H4 (cell line): ENCODE measurements around the gene CHAT. TPM values are rescaled to one million over a fixed set of nuclear protein-coding genes. Genes with fewer than 3 reads are reported as not detected.

Experiments
- DNase-seq: peaks from one replicate; pipeline ENCODE4 v3.0.0-alpha.2; 2015; ENCODE audit warnings: low spot score
- total RNA-seq: library from RNA; depleted of rRNA; stranded (reverse); fragments of >200 nt; shearing (Covaris generic); gene quantifications from 2 replicates; pipeline ENCODE4 v1.2.3, GENCODE V29; 2014

CHAT gene
- total RNA-seq, 1 experiment from 2014 or later: not detected

- no peak for DNase-seq
Observed at GRCh38 chr10:49597426-49598163, 16.2 kb upstream of the CHAT start.

DNA sequence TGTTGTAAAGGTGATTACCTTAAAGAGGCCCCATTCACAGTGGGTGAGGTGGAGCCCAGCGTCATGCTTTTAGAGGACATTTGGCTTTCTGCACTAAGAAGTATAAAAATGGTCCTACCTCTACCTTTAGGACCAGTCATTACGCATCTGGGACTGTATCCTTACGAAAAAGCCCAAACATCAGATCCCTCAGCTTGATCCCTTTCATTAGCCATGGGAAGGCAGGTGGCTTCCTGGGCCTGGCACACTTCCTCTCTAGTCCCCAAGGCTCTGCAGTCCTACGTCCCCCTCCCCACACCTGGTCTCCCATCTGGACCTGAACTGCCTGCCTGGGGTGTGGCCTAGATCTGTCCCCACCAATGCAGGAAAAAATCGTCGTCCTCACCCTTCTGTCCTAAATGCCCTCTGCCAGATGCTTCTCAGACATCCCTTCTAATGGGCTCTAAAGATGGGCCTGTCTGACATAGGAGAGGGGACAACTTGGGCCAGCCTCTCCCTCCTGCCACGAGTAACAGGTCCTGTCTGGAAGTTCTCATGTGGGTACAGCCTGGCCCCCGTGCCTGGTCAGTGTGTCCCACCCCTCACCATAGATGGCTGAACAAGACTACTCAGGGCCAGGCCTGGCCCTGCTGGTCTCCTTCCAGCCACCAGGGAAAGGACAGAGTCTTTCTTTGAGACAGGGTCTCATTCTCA, 15.5 kb upstream of the CHAT start:
- no peak for DNase-seq

- no peak for DNase-seq
Observed at GRCh38 chr10:49598986-49599385, 14.9 kb upstream of the CHAT start.

GRCh38 chr10:49599546-49599945, 14.3 kb upstream of the CHAT start:
- DNase-seq: no peak

GRCh38 chr10:49600046-49600445, 13.8 kb upstream of the CHAT start:
- DNase-seq: no peak

- no peak for DNase-seq
Observed at GRCh38 chr10:49600781-49601400, 12.9 kb upstream of the CHAT start.

GRCh38 chr10:49601857-49602256, 12.0 kb upstream of the CHAT start:
- DNase-seq: no peak

DNA sequence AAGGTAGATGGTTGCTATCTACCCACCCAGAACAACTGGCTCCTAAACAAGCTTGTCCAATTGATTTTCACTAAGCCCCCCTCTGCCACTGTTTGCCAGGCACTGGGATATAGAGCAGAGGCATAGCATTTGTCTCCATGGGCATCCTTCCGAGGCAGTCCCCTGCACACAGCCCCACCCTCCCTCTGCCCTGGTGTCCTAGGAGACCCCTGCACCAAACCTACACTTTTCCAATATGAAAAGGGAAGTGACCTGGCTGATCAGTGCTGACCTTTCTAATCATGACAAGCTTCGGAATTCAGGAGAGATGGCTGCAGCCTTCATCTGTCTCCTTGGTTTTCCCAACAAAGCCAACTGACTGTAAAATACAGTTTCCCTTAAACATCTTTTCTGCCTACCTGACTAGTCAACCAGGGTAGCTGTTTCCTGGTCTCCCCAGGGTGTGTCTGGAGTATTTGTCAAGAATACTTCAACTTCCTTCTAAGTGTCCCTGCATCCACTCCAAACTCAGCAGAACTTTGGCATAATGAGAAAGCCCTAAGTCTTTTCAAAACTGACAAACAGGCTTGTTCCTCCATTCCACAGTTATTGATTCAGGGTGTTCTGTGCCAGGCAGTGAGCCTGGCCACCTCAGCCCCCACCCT, 11.3 kb upstream of the CHAT start:
- no peak for DNase-seq

DNA sequence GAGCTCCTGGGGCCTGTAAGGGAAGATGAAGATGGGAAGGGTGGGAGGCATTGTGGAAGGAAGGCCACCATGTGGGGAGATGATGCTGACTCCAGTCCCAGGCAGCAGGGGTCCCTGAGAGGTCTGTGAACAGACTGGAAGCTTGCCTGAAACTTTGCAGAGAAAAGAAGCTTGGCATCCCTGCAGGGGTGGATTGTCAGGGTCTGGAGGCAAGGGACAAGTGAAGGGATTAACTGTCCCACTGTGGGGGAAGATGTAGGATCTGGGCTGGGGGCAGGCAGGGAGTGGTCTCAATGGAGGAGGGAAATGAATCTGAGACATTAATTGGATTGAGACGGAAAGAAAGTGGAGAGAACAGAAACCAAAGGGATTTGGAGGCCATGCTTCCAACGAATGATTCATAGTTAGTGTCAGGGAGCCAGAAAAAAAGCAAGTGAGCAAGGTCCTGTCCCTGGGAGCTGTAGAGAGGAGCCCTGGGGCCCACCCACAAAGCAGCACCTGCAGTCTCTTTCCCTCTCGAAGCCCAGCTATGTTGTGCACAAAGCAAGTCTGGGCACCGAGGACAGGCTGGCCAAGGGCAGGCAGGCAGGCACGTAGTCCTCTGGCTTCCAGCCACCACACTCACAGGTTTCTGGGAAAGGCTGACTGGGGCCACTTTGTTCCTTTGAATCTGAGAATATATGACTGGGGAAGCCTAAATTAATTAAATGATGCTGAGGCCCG, 8.5 kb upstream of the CHAT start:
- no peak for DNase-seq

DNA sequence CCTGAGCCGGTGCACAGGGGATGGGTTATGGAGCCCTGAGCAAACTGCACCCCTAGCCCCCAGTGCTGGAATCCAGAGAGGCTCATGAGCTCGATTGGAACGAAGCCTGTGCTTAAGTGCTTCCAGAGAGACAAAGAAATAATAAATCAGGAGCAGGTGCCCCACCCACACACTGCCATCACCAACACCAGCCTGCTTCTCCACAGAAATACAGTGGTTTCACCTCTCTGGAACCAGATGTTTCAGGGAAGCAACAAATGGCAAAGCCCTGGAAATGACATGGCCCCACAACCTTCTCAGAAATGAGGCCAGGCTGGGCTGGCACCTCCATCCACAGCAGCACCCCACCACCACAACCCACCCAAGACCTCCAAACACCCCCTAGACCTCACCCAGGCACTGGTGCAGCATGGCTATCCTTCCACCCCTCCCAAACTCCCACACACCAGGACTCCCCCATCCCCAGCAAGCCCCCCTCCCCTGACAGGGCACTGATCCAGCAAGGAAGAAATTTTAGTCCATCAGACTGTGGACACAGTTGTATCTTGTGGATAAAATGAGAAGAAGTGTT, 7.8 kb upstream of the CHAT start:
- no peak for DNase-seq

DNA sequence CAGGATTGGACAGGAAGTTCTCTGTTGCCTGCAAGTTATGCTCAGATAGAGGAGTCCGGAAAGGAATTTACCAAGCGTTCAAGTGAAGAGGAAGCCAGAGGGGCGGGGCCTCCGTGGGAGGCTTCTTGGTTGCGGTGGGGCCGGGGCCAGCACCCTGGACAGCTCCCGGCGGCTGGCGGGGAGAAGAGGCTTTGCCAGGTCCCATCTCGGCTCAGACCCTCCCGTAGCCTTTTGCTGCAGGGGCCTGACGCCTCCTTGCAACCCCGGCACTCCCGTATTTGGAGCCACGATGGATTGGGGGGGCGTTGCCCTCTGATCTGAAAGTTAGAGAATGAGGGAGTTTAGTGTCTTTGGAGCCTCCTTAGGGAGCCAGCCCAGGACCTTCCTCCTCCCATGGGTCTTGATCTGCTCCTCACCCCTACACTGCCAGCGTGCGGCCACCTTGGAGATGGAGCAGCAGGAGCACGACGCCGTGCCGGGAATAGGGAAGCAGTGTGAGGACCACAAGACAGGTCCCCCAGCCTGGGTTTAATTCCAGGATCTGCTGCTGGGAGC, 6.8 kb upstream of the CHAT start:
- peak; percentile 34 for DNase-seq

- DNase-seq: no peak
Observed at GRCh38 chr10:49608166-49609005, 5.5 kb upstream of the CHAT start.

GRCh38 chr10:49609006-49609282, 4.9 kb upstream of the CHAT start:
- no peak for DNase-seq

GRCh38 chr10:49609283-49610113, 4.3 kb upstream of the CHAT start:
- DNase-seq: no peak

DNA sequence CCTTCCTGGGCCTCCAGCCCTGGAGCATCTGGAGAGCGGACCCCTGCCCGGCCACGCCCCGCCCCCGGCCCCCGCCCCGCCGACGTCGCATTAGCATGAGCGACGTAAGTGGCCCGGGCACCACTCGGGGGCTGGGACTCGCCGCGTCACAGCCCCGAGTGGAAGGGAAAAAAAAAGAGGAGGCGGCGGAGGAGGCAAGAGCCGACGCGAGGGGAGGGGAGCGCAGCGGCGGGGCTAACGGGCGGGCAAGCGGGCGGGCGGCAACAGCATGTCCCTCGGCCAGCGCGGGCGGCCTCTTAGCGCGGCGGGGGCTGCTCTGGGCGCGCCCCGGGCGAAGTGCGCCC, 3.8 kb upstream of the CHAT start, which contains the start of gene SLC18A3:
TSS of gene SLC18A3 (plus strand) at position 197 of the 344 bp plus-strand sequence. CDS start 431 bp downstream, outside the sequence.
- no peak for DNase-seq

GRCh38 chr10:49610458-49611165, 3.2 kb upstream of the CHAT start:
- DNase-seq: no peak

DNA sequence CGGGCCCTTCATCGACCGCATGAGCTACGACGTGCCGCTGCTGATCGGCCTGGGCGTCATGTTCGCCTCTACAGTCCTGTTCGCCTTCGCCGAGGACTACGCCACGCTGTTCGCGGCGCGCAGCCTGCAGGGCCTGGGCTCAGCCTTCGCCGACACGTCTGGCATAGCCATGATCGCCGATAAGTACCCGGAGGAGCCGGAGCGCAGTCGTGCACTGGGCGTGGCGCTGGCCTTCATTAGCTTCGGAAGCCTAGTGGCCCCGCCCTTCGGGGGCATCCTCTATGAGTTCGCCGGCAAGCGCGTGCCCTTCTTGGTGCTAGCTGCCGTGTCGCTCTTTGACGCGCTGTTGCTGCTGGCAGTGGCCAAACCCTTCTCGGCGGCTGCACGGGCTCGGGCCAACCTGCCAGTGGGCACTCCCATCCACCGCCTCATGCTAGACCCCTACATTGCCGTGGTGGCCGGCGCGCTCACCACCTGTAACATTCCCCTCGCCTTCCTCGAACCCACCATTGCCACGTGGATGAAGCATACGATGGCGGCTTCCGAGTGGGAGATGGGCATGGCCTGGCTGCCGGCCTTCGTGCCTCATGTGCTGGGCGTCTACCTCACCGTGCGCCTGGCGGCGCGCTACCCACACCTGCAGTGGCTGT, 2.5 kb upstream of the CHAT start:
- DNase-seq: no peak

DNA sequence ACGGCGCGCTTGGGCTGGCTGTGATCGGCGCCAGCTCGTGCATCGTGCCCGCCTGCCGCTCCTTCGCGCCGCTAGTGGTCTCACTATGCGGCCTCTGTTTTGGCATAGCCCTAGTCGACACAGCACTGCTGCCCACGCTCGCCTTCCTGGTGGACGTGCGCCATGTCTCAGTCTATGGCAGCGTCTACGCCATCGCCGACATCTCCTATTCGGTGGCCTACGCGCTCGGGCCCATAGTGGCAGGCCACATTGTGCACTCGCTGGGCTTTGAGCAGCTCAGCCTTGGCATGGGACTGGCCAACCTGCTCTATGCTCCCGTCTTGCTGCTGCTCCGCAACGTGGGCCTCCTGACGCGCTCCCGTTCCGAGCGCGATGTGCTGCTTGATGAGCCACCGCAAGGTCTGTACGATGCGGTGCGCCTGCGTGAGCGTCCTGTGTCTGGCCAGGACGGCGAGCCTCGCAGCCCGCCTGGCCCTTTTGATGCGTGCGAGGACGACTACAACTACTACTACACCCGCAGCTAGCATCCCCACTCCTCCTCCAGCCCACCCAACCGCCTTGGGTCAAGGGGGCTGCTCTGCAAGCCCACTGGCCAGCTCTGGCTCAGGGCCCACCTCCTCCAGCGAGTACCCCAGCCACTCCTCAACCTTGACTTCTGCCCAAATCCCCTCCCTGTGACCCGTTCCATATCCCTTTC, 1.9 kb upstream of the CHAT start:
- no peak for DNase-seq
